Measurements from ENCODE around the gene GRWD1.

Gene GRWD1

GRCh38 chr19:48455171-48455907 lies 9.6 kb downstream of the GRWD1 start, which contains the start of gene KCNJ14:
TSS of gene KCNJ14 (plus strand) at chr19:48455574. CDS start at chr19:48461725, 6,151 bp downstream.
- Histone ChIP-seq H3K4me1 (ENCODE audit: insufficient read depth, poor library complexity, severe bottlenecking) (no peaks in the 10 kb centered on the region), H3K4me3 (ENCODE audit: severe bottlenecking) (no peak within 1 kb of the TSS), H3K36me3 (ENCODE audit: low read depth) (peaks cover 54% of the 10 kb centered on the region), H3K27me3 (ENCODE audit: insufficient read depth, poor library complexity, severe bottlenecking) (no peaks in the 10 kb centered on the region), H3K27ac (ENCODE audit: poor library complexity, severe bottlenecking) (no peak within 1 kb of the TSS), H3K9me3 (ENCODE audit: severe bottlenecking) (no peaks in the 10 kb centered on the region)
- ATAC-seq (ENCODE audit: low read depth) (no peak), DNase-seq (ENCODE audit: low spot score) (no peak)
- no peak for TF ChIP-seq CTCF (IDR thresholded peaks at IDR 0.05; ENCODE audit: poor library complexity, severe bottlenecking)

- no peaks in the 10 kb centered on the region for H3K9me3 ChIP-seq (ENCODE audit: severe bottlenecking)
- H3K27ac ChIP-seq (ENCODE audit: poor library complexity, severe bottlenecking), result no peak overlapping the region
- TF ChIP-seq CTCF (IDR thresholded peaks at IDR 0.05; ENCODE audit: poor library complexity, severe bottlenecking), result no peak
- no peaks in the 10 kb centered on the region for H3K27me3 ChIP-seq (ENCODE audit: insufficient read depth, poor library complexity, severe bottlenecking)
- H3K36me3 ChIP-seq (ENCODE audit: low read depth), result peaks cover 51% of the 10 kb centered on the region
- ATAC-seq (ENCODE audit: low read depth) (no peak), DNase-seq (ENCODE audit: low spot score) (no peak)
- no peak overlapping the region for H3K4me3 ChIP-seq (ENCODE audit: severe bottlenecking)
- no peaks in the 10 kb centered on the region for H3K4me1 ChIP-seq (ENCODE audit: insufficient read depth, poor library complexity, severe bottlenecking)
These were observed 10.3 kb downstream of the GRWD1 start for GRCh38 chr19:48455908-48456562.

GRCh38 chr19:48456864-48457263 lies 11.1 kb downstream of the GRWD1 start:
- Histone ChIP-seq H3K4me3 (ENCODE audit: severe bottlenecking) (no peak overlapping the region), H3K36me3 (ENCODE audit: low read depth) (peaks cover 43% of the 10 kb centered on the region), H3K27me3 (ENCODE audit: insufficient read depth, poor library complexity, severe bottlenecking) (no peaks in the 10 kb centered on the region), H3K9me3 (ENCODE audit: severe bottlenecking) (no peaks in the 10 kb centered on the region), H3K27ac (ENCODE audit: poor library complexity, severe bottlenecking) (no peak overlapping the region), H3K4me1 (ENCODE audit: insufficient read depth, poor library complexity, severe bottlenecking) (no peaks in the 10 kb centered on the region)
- no peak for TF ChIP-seq CTCF (IDR thresholded peaks at IDR 0.05; ENCODE audit: poor library complexity, severe bottlenecking)
- no peak for ATAC-seq (ENCODE audit: low read depth)
- DNase-seq (ENCODE audit: low spot score), result no peak

- Histone ChIP-seq H3K9me3 (ENCODE audit: severe bottlenecking) (no peaks in the 10 kb centered on the region), H3K4me3 (ENCODE audit: severe bottlenecking) (no peak overlapping the region), H3K27ac (ENCODE audit: poor library complexity, severe bottlenecking) (no peak overlapping the region), H3K36me3 (ENCODE audit: low read depth) (peaks cover 36% of the 10 kb centered on the region), H3K4me1 (ENCODE audit: insufficient read depth, poor library complexity, severe bottlenecking) (no peaks in the 10 kb centered on the region), H3K27me3 (ENCODE audit: insufficient read depth, poor library complexity, severe bottlenecking) (no peaks in the 10 kb centered on the region)
- ATAC-seq (ENCODE audit: low read depth) (no peak), DNase-seq (ENCODE audit: low spot score) (no peak)
- no peak for TF ChIP-seq CTCF (IDR thresholded peaks at IDR 0.05; ENCODE audit: poor library complexity, severe bottlenecking)
These were observed 12.2 kb downstream of the GRWD1 start for GRCh38 chr19:48458016-48458415.

GRCh38 chr19:48461651-48461981 lies 15.8 kb downstream of the GRWD1 start:
- no peak overlapping the region for H3K27ac ChIP-seq (ENCODE audit: poor library complexity, severe bottlenecking)
- H3K36me3 ChIP-seq (ENCODE audit: low read depth), result peaks cover 15% of the 10 kb centered on the region
- no peaks in the 10 kb centered on the region for H3K27me3 ChIP-seq (ENCODE audit: insufficient read depth, poor library complexity, severe bottlenecking)
- no peak overlapping the region for H3K4me3 ChIP-seq (ENCODE audit: severe bottlenecking)
- DNase-seq (ENCODE audit: low spot score), result no peak
- no peaks in the 10 kb centered on the region for H3K4me1 ChIP-seq (ENCODE audit: insufficient read depth, poor library complexity, severe bottlenecking)
- no peak for ATAC-seq (ENCODE audit: low read depth)
- TF ChIP-seq CTCF (IDR thresholded peaks at IDR 0.05; ENCODE audit: poor library complexity, severe bottlenecking), result no peak
- H3K9me3 ChIP-seq (ENCODE audit: severe bottlenecking), result no peaks in the 10 kb centered on the region
